Neural cell (in vitro differentiated cells): Measurements from ENCODE around the gene NARF. TPM values are rescaled to one million over a fixed set of nuclear protein-coding genes. Genes with fewer than 3 reads are reported as not detected.

Experiments
- H2AFZ ChIP-seq: fragments of 200-600, 300-800 bp; sonication (generic), shearing (Covaris generic); 2 replicates; pipeline ENCODE4 v1.6.0; 2014; ENCODE audit warnings: low read depth, mild to moderate bottlenecking, antibody characterized with exemption, low read length, moderate library complexity
- H3F3A ChIP-seq: fragments of 200-600 bp; shearing (Covaris generic); 2 replicates; pipeline ENCODE4 v1.6.1; 2016; ENCODE audit warnings: mild to moderate bottlenecking, moderate library complexity, mixed read lengths, antibody characterized with exemption, low read length; ENCODE audit not compliant: insufficient read depth, poor library complexity, severe bottlenecking
- H3K27ac ChIP-seq: fragments of 200-600, 300-800 bp; sonication (generic), shearing (Covaris generic); 2 replicates; pipeline ENCODE4 v1.5.1; 2014; ENCODE audit warnings: mild to moderate bottlenecking, low read length, moderate library complexity
- H3K27me3 ChIP-seq: fragments of 300-800, 200-600 bp; sonication (generic), shearing (Covaris generic); 2 replicates; pipeline ENCODE4 v1.6.0; 2014; ENCODE audit warnings: mild to moderate bottlenecking, low read depth, low read length, moderate library complexity; ENCODE audit not compliant: insufficient read depth
- H3K36me3 ChIP-seq: fragments of 300-800, 200-600 bp; sonication (generic), shearing (Covaris generic); 2 replicates; pipeline ENCODE4 v1.5.1; 2014; ENCODE audit warnings: mild to moderate bottlenecking, antibody characterized with exemption, low read length, moderate library complexity; ENCODE audit not compliant: insufficient read depth
- H3K4me2 ChIP-seq: fragments of 300-800, 200-600 bp; sonication (generic), shearing (Covaris generic); 2 replicates; pipeline ENCODE4 v1.6.0; 2014; ENCODE audit warnings: mild to moderate bottlenecking, low read length
- H3K4me3 ChIP-seq: fragments of 300-800, 200-600 bp; sonication (generic), shearing (Covaris generic); 2 replicates; pipeline ENCODE4 v1.5.1; 2014; ENCODE audit warnings: mild to moderate bottlenecking, low read length, moderate library complexity
- H3K79me2 ChIP-seq: fragments of 200-600 bp; shearing (Covaris generic); replicated peaks from 2 replicates; pipeline ENCODE4 v1.6.0; 2014; ENCODE audit warnings: mild to moderate bottlenecking, low read length, moderate library complexity; ENCODE audit not compliant: insufficient read depth
- H3K9ac ChIP-seq: fragments of 300-800, 200-600 bp; sonication (generic), shearing (Covaris generic); 2 replicates; pipeline ENCODE4 v1.6.1; 2016; ENCODE audit warnings: mild to moderate bottlenecking, low read length, mixed read lengths
- H3K9me2 ChIP-seq: fragments of 200-600 bp; shearing (Covaris generic); 2 replicates; pipeline ENCODE4 v1.6.1; 2016; ENCODE audit warnings: mild to moderate bottlenecking, low read length, mixed read lengths; ENCODE audit not compliant: insufficient read depth
- H3K9me3 ChIP-seq: fragments of 200-600, 300-800 bp; sonication (generic), shearing (Covaris generic); 2 replicates; pipeline ENCODE4 v1.6.1; 2016; ENCODE audit warnings: mild to moderate bottlenecking, mixed run types, low read length, moderate library complexity, mixed read lengths
- H4K20me1 ChIP-seq: fragments of 200-600 bp; shearing (Covaris generic); 2 replicates; pipeline ENCODE4 v1.6.1; 2016; ENCODE audit warnings: mild to moderate bottlenecking, mixed run types; ENCODE audit not compliant: insufficient read depth
- EP300 ChIP-seq: fragments of 450-650 bp; conservative IDR thresholded peaks from 2 replicates; pipeline ENCODE4 v1.6.1; 2014; ENCODE audit warnings: antibody characterized with exemption, mild to moderate bottlenecking, moderate library complexity; ENCODE audit not compliant: poor library complexity, severe bottlenecking
- EZH2 ChIP-seq: fragments of 200-600, 300-800 bp; shearing (Covaris generic), sonication (generic); IDR thresholded peaks from 2 replicates; pipeline ENCODE4 v1.6.1; 2014; ENCODE audit warnings: antibody characterized with exemption, low read length, borderline replicate concordance, mild to moderate bottlenecking; ENCODE audit not compliant: insufficient read depth, poor library complexity, severe bottlenecking
- MXI1 ChIP-seq: fragments of 450-650 bp; conservative IDR thresholded peaks from 2 replicates; pipeline ENCODE4 v1.6.1; 2014; ENCODE audit warnings: antibody characterized with exemption, mild to moderate bottlenecking; ENCODE audit not compliant: poor library complexity, severe bottlenecking
- POLR2AphosphoS5 ChIP-seq: IDR thresholded peaks from 2 replicates; pipeline ENCODE4 v1.6.1; 2012
- RAD21 ChIP-seq: fragments of 450-650 bp; conservative IDR thresholded peaks from 2 replicates; pipeline ENCODE4 v1.6.1; 2014; ENCODE audit warnings: antibody characterized with exemption, mild to moderate bottlenecking, moderate library complexity
- SMC3 ChIP-seq: fragments of 450-650 bp; conservative IDR thresholded peaks from 2 replicates; pipeline ENCODE4 v1.6.1; 2014; ENCODE audit warnings: antibody characterized with exemption, mild to moderate bottlenecking, moderate library complexity; ENCODE audit not compliant: poor library complexity
- TAF1 ChIP-seq: IDR thresholded peaks from 2 replicates; pipeline ENCODE4 v1.6.1; 2012; ENCODE audit warnings: low read depth
- polyA plus RNA-seq: library from polyadenylated mRNA; depleted of rRNA; stranded (reverse); fragments of >200 nt; gene quantifications from 2 replicates; pipeline ENCODE4 v1.2.3, GENCODE V29; 2014
- TF ChIP-seq, protein P1 (sequence below): fragments of 450-650 bp; IDR thresholded peaks from 2 replicates; pipeline ENCODE4 v1.5.1; 2014; ENCODE audit warnings: antibody characterized with exemption, mild to moderate bottlenecking, moderate library complexity; ENCODE audit not compliant: poor library complexity, severe bottlenecking
- TF ChIP-seq, protein P2 (sequence below): IDR thresholded peaks from 2 replicates; pipeline ENCODE4 v1.6.1; 2012; ENCODE audit warnings: borderline replicate concordance

The NARF gene
- polyA plus RNA-seq, 1 donor from 2014 or later, result 243 TPM

DNA sequence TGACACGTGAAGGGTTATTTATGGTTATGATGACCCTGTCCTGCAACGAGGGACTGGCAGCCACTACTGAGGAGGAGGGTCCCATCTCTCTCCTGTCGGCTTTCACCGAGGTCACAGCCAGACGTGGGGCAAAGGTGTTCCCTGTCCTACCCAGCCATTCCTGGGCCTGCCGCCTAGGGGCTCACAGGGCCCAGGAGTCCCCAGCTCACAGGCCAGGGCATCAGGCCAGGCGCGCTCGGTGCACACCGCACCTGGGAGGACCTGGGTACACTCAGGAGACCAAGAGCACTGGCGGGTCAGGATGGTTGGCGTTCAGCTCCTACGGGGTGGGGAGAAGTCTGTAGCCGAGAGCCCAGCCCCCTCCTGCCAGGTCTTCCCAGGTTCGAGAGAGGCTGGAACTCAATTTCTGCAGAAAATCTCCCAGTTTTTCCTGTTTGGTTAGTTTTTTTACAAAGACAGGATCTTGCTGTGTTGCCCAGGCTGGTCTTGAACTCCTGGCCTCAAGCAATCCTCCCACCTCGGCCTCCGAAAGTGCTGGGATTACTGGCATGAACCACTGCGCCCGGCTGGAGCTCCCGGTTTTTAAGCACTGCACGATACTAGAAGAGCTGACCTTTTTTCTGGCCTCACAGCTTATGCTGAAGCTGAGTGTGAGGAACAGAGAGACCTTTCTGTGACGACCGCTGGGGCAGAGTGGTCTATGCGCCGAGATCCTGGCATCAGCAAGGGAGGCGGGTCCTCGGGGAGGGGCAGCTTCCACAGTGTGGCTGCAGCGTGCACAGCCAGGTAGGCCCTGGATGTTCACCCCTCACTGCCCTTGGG lies 15.7 kb upstream of the NARF start:
- TF ChIP-seq POLR2AphosphoS5, result no peak
- TF ChIP-seq SMC3, result no peak
- TF ChIP-seq, protein P1, sequence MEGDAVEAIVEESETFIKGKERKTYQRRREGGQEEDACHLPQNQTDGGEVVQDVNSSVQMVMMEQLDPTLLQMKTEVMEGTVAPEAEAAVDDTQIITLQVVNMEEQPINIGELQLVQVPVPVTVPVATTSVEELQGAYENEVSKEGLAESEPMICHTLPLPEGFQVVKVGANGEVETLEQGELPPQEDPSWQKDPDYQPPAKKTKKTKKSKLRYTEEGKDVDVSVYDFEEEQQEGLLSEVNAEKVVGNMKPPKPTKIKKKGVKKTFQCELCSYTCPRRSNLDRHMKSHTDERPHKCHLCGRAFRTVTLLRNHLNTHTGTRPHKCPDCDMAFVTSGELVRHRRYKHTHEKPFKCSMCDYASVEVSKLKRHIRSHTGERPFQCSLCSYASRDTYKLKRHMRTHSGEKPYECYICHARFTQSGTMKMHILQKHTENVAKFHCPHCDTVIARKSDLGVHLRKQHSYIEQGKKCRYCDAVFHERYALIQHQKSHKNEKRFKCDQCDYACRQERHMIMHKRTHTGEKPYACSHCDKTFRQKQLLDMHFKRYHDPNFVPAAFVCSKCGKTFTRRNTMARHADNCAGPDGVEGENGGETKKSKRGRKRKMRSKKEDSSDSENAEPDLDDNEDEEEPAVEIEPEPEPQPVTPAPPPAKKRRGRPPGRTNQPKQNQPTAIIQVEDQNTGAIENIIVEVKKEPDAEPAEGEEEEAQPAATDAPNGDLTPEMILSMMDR, result no peak
- TF ChIP-seq MXI1, result no peak
- no peak for TF ChIP-seq TAF1
- no peak for TF ChIP-seq EP300
- TF ChIP-seq, protein P2, sequence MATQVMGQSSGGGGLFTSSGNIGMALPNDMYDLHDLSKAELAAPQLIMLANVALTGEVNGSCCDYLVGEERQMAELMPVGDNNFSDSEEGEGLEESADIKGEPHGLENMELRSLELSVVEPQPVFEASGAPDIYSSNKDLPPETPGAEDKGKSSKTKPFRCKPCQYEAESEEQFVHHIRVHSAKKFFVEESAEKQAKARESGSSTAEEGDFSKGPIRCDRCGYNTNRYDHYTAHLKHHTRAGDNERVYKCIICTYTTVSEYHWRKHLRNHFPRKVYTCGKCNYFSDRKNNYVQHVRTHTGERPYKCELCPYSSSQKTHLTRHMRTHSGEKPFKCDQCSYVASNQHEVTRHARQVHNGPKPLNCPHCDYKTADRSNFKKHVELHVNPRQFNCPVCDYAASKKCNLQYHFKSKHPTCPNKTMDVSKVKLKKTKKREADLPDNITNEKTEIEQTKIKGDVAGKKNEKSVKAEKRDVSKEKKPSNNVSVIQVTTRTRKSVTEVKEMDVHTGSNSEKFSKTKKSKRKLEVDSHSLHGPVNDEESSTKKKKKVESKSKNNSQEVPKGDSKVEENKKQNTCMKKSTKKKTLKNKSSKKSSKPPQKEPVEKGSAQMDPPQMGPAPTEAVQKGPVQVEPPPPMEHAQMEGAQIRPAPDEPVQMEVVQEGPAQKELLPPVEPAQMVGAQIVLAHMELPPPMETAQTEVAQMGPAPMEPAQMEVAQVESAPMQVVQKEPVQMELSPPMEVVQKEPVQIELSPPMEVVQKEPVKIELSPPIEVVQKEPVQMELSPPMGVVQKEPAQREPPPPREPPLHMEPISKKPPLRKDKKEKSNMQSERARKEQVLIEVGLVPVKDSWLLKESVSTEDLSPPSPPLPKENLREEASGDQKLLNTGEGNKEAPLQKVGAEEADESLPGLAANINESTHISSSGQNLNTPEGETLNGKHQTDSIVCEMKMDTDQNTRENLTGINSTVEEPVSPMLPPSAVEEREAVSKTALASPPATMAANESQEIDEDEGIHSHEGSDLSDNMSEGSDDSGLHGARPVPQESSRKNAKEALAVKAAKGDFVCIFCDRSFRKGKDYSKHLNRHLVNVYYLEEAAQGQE, result no peak
- no peak for TF ChIP-seq EZH2
- TF ChIP-seq RAD21, result no peak
- Histone ChIP-seq H3F3A (no peaks in the 10 kb centered on the region), H3K79me2 (no peaks in the 10 kb centered on the region), H3K27ac (no peak overlapping the region), H3K9ac (no peak overlapping the region), H3K9me3 (no peaks in the 10 kb centered on the region), H4K20me1 (no peaks in the 10 kb centered on the region), H3K9me2 (no peaks in the 10 kb centered on the region), H3K4me3 (no peak overlapping the region), H2AFZ (no peak overlapping the region), H3K27me3 (no peaks in the 10 kb centered on the region), H3K36me3 (no peaks in the 10 kb centered on the region), H3K4me2 (no peak overlapping the region)

DNA sequence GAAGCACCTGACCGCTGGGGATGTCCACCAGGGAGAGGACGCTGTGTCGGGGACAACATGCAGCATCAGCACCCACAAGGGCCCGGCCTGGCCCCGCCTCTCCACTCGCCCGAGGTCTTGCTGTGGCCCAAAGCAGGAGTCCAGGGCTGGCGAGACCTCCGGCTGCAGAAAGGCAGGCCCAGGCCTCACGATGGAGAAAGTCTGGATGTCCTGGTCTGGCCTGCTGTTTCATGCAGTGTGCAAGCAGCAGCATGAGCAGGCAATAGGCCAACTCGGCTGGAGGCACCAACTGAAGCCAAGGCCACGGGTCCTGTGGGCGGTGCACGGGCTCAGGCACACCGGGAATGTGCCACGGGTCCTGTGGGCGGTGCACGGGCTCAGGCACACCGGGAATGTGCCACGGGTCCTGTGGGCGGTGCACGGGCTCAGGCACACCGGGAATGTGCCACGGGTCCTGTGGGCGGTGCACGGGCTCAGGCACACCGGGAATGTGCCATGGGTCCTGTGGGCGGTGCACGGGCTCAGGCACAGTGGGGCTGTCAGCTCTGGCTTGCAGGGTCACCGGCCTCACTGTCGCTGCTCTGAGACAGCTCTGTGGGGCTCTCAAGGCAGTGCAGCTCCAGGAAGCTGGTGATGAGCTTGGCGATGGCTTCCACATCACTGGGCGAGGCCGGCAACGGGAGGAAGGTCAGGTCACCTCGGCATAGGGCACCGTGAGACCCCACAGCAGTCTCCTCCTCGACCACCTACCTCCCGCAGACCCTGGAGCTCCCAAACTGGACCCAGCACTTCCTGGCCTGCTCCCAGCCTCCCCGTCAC lies 14.9 kb upstream of the NARF start:
- Histone ChIP-seq H3K9me3 (no peaks in the 10 kb centered on the region), H3K36me3 (no peaks in the 10 kb centered on the region), H3K79me2 (no peaks in the 10 kb centered on the region), H2AFZ (no peak overlapping the region), H3K4me3 (no peak overlapping the region), H3K27me3 (no peaks in the 10 kb centered on the region), H3F3A (no peaks in the 10 kb centered on the region), H3K9ac (no peak overlapping the region), H3K27ac (no peak overlapping the region), H3K9me2 (no peaks in the 10 kb centered on the region), H3K4me2 (no peak overlapping the region), H4K20me1 (no peaks in the 10 kb centered on the region)
- TF ChIP-seq EP300, result no peak
- TF ChIP-seq, protein P1, result no peak
- TF ChIP-seq EZH2, result no peak
- TF ChIP-seq TAF1, result no peak
